ENCODE data around the gene GAGE10. TPM values are rescaled to one million over a fixed set of nuclear protein-coding genes. Genes with fewer than 3 reads are reported as not detected.
A peak's percentile ranks its signal among the peaks of the same experiment; 100 is the strongest.

The GAGE10 gene
- total and polyA plus RNA-seq, 9 donors = not detected

GRCh38 chrX:49277535-49277830, 26.0 kb upstream of the GAGE10 start:
- TF ChIP-seq CTCF (IDR thresholded peaks at IDR 0.05) = no peak
- TF ChIP-seq EP300 (IDR thresholded peaks at IDR 0.05) = no peak
- no peak for TF ChIP-seq POLR2A (IDR thresholded peaks at IDR 0.05)
- intact Hi-C loops (cut with DNase I) = no loop called here
- Histone ChIP-seq H3K4me1 (ENCODE audit: insufficient read depth) (peaks cover 2% of the 10 kb centered on the region), H3K36me3 (no peaks in the 10 kb centered on the region), H3K27ac (no peak overlapping the region), H3K9me3 (no peaks in the 10 kb centered on the region), H3K4me3 (no peak overlapping the region), H3K27me3 (no peaks in the 10 kb centered on the region)
- DNase-seq = no peak
- WGBS, 3 donors = 55 to 64% (median 56%) methylated on average over 3 of the region's 3 CpGs

- DNase-seq = peak in 1 of 5 donors; percentile 3
- no peaks in the 10 kb centered on the region for H3K36me3 ChIP-seq
- no peaks in the 10 kb centered on the region for H3K27me3 ChIP-seq
- no peak for TF ChIP-seq CTCF (IDR thresholded peaks at IDR 0.05)
- TF ChIP-seq EP300 (IDR thresholded peaks at IDR 0.05) = no peak
- TF ChIP-seq POLR2A (IDR thresholded peaks at IDR 0.05) = no peak
- H3K9me3 ChIP-seq = no peaks in the 10 kb centered on the region
- H3K4me3 ChIP-seq = no peak overlapping the region
- no peak overlapping the region for H3K27ac ChIP-seq
- 78 to 87% (median 87%) methylated on average over 3 of the region's 3 CpGs for WGBS, 3 donors
- intact Hi-C loops (cut with DNase I) = no loop called here
- H3K4me1 ChIP-seq (ENCODE audit: insufficient read depth) = peaks cover 5% of the 10 kb centered on the region
Measured at GRCh38 chrX:49278081-49278480, 25.4 kb upstream of the GAGE10 start.

GRCh38 chrX:49282647-49283011, 20.8 kb upstream of the GAGE10 start:
- WGBS, 3 donors = 19 to 26% (median 23%) methylated on average over 11 of the region's 11 CpGs
- TF ChIP-seq CTCF (IDR thresholded peaks at IDR 0.05) (peak in 1 of 3 donors; percentile 15), EP300 (IDR thresholded peaks at IDR 0.05) (no peak)
- no peak overlapping the region for H3K27ac ChIP-seq

GRCh38 chrX:49284212-49284611, 19.2 kb upstream of the GAGE10 start:
- intact Hi-C loops (cut with DNase I) = loop anchor here in 1 of 4 donors (2.0 kb wide), 1 partner anchor 47 kb away; no protein-coding TSS in a partner anchor
- Histone ChIP-seq H3K36me3 (no peaks in the 10 kb centered on the region), H3K4me1 (ENCODE audit: insufficient read depth) (peaks cover 3% of the 10 kb centered on the region), H3K4me3 (no peak overlapping the region), H3K27me3 (no peaks in the 10 kb centered on the region), H3K27ac (no peak overlapping the region), H3K9me3 (no peaks in the 10 kb centered on the region)
- TF ChIP-seq POLR2A (IDR thresholded peaks at IDR 0.05) (no peak), EP300 (IDR thresholded peaks at IDR 0.05) (no peak)
- no peak for DNase-seq
- WGBS, 3 donors = 65 to 80% (median 75%) methylated on average over 3 of the region's 3 CpGs

More at GRCh38 chrX:49282647-49283011, 20.8 kb upstream of the GAGE10 start:
- peak; percentile 24 to 50 (median 39) for DNase-seq
- no peaks in the 10 kb centered on the region for H3K27me3 ChIP-seq
- peaks cover 3% of the 10 kb centered on the region for H3K4me1 ChIP-seq (ENCODE audit: insufficient read depth)
- H3K36me3 ChIP-seq = no peaks in the 10 kb centered on the region
- no peaks in the 10 kb centered on the region for H3K9me3 ChIP-seq
- intact Hi-C loops (cut with DNase I) = no loop called here
- no peak overlapping the region for H3K4me3 ChIP-seq

GRCh38 chrX:49286136-49286535, 17.3 kb upstream of the GAGE10 start:
- no peaks in the 10 kb centered on the region for H3K27me3 ChIP-seq
- 84 to 90% (median 87%) methylated on average over 18 of the region's 18 CpGs for WGBS, 3 donors

More at GRCh38 chrX:49286136-49286535, 17.3 kb upstream of the GAGE10 start:
- Histone ChIP-seq H3K4me1 (ENCODE audit: insufficient read depth) (peaks cover 3% of the 10 kb centered on the region), H3K9me3 (no peaks in the 10 kb centered on the region), H3K27ac (no peak overlapping the region), H3K4me3 (no peak overlapping the region), H3K36me3 (no peaks in the 10 kb centered on the region)
- DNase-seq = no peak
- TF ChIP-seq CTCF (IDR thresholded peaks at IDR 0.05) = no peak
- TF ChIP-seq POLR2A (IDR thresholded peaks at IDR 0.05) = no peak
- no peak for TF ChIP-seq EP300 (IDR thresholded peaks at IDR 0.05)
- intact Hi-C loops (cut with DNase I) = no loop called here
